Activated CD4-positive, CD25-positive, alpha-beta regulatory T cell treated with anti-CD3 and anti-CD28 coated beads, Interleukin-2, amount 50 U/mL, for 24 hours (primary cell): ENCODE measurements around the gene DOCK9.

Experiments used
- ATAC-seq, 2 donors: fragments of 150-1000 bp; cut with Tn5 transposase; one replicate each; pipeline ENCODE4 v1.10.0; 2021; ENCODE audit warnings: mild to moderate bottlenecking in 1 of 2, moderate library complexity in 1 of 2

Gene DOCK9

DNA sequence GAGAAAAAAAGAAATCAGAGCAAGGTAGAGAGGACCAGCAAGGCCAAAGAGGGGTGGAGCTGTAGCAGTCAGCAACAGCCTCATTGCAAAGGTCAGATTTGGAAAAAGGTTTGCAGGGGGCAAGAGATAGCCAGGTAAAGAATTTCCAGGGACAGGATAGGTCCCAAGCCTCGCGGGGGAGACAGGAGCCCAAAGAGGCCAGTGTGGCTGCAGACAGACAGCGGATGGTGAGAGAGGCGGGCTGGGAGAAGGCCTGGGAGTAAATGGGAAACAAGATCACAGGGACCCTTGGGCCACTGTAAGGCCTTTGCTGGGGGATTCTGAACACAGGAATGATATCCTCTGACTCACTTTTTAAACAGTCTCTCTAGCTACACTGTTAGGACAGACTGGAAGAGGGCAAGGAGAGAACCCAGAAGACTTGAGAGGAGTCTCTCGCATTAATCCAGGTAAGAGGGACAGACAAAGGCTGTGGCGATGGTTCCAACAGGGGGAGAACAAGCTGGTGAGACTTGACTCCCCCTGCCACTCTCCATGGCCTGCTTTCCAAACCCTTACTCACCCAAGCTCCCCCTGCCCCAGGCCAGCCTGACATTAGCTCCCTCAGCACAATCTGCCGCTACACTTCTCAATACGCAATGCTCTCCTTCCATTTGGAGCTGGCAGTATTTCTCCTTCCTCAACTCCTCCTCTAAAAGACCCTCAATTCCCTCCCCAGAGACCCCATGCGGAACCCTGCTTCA lies 31.8 kb downstream of the DOCK9 start:
- no peak for ATAC-seq

DNA sequence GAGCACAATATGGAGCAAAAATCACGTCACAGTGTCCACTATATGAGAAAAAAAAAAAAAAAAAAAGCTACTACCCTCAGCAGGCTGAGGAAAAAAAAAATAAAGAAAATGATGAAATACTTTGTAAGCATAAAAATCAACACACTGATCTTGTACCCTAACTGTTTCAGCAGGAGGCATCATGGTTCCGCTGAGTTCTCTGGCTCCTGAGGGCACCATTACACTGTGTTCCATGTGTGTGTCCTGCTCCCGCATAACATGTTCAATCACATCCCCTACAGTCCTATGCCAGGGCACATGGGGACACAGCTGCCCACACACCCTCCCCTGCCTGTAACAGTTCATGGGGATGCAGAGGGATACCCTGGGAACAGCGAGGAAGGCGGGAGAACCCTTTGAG lies 33.5 kb downstream of the DOCK9 start:
- no peak for ATAC-seq

DNA sequence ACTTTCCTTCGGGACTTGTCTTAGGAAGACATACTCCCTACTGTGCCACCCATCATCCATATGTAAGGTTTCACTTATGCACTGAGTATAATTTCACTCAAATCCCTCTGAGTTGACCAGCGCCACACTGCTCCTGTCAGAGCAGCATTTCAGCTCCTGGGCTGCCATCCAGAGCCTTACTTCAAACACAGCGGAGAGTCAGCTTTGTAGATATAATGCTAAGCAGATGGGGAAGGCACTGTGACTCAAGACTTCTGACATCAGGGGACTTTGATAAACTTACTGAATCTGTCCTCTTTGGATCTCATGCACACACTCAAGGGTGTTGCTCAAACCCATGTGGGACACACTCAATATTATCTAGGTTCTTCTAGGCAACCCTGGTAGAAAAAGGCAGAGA lies 34.9 kb downstream of the DOCK9 start:
- no peak for ATAC-seq

DNA sequence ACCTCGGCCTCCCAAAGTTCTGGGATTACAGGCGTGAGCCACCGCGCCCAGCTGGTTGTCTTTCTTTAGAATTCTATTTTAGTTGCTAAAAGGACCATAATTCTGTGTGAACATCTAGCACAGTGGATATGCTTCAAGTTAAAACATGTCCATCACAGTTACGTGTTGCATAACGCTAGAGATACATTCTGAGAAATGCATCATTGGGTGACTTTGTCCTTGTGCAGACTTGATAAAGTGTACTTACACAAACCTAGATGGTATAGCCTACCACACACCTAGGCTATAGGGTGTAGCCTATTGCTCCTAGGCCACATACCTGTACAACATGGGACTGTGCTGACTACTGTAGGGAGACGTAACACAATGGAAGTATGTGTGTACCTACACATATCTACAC lies 35.4 kb downstream of the DOCK9 start:
- ATAC-seq, result no peak

DNA sequence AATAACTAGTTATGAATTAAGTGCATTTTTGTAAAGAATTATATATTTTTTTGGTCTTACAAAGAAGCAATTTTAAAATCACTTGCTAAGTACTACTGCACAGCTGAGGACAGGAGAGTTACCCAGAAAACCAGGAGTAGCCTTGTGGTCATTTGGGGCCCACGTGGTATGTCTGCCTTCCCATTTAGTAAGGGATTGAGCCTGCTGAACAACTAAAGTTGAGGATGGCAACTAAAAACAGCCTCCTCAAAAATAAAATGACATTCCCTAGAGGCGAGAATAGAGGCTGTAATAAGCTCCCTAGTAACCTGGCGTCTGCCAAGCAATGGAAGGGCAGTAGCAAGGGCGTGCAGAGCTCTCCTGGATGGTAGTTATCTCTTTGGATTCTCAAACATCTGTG lies 36.3 kb downstream of the DOCK9 start:
- no peak for ATAC-seq

DNA sequence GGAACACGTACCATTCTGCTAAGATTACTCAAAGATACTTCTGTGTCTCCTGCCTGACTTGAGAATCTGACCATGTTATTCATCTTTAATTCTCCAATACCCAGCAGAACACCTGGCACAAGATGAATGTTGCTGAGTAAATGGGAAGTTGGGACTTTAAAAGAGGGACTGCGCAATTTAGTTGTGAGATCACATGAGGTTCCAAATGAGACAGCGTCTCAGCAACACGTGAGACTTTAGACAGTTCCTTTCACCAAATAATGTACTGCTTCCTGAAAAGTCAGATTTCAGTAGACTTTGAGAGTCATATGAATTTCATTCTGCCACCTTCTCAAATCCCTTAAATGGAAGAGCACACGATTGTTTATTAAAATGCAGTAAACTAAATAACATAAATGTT lies 36.7 kb downstream of the DOCK9 start:
- no peak for ATAC-seq

GRCh38 chr13:98940325-98941001 lies 37.4 kb downstream of the DOCK9 start:
- no peak for ATAC-seq

- ATAC-seq, result no peak
Observed at GRCh38 chr13:98939660-98940191, 38.1 kb downstream of the DOCK9 start.

- no peak for ATAC-seq
Observed at GRCh38 chr13:98938801-98939200, 39.1 kb downstream of the DOCK9 start.

DNA sequence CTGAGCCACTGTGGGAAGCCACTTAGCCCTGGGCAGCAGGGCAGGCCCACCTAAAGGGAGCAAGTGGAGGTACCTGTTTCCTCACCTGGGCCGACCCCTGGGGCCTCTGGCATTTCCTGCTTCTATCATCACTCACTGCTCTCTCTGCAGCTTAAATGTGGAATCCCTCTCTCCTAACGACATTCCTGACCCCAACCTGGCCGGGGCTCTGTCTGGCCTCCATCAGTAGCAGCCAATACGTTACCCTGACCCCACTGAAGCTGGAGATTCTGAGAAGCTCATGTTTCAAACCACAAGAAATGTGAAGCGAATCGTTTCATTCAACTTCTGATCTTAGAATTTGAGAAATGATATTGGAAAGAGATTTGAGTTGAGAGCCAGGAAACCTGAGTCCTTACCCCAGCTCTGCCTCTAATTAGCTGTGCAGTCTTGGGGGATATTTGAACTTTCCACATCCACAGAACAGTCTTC lies 39.9 kb downstream of the DOCK9 start:
- ATAC-seq, result no peak

DNA sequence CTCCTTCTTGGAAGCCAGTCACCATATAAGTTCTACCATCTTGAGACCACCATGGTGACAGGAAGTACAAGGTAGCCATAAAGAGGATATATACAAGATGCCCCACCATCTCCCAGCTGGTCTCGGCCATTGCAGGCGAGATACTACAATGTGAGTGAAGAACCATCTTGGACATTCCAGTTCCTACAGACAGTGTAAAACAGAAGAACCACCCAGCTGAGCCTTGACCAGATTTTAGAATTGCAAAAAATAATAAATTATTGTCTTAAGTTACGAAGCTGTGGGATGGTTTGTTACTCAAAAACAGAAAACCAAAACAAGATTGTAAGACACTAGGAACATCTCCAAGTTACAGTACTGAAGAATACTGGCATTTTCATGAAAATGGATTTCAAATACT lies 43.6 kb downstream of the DOCK9 start:
- no peak for ATAC-seq

- ATAC-seq, result no peak
Observed at GRCh38 chr13:98930151-98930591, 47.7 kb downstream of the DOCK9 start.

DNA sequence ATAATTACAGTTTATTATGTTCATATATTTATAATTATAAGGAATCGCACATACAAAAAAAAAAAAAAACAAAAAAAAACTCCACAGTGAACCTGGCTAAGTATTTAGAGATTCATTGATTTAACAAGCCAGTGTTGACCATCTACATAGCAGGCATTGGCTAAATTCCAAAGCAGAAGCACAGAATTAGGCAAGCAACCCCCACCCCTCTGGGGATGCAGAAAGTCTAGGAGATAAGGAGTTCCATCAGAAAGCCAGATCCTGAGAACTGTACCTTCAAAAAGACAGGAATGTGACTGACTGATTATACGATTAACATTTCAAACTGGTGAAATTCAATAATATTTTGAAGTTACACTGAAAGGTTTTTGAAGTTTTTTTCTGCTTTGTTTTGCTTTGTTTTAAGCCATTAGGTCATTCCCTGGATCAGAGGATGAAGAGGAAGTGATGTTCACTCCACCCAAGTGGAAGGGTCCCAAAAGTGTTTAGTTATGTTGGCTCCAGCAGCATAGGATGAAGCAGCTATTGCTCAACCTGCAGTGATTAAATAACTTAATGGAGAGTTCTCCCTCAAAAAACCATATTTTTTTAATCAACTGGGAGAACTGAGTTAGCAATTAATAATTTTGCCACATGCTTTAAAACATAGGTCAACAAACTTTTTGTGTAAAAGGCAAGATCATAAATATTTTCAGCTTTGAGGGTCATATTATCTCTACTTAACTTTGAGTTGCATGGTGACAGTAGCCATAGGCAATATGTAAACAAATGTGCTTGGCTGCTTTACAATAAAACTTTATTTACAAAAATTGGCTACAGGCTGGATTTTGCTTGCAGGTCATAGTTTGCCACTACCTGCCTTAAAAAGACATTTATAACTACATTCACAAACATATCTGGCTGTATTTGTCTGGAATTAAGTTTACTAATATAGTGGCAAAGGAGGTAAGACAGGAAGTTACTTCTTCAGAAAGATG lies 49.6 kb downstream of the DOCK9 start:
- ATAC-seq, result no peak

DNA sequence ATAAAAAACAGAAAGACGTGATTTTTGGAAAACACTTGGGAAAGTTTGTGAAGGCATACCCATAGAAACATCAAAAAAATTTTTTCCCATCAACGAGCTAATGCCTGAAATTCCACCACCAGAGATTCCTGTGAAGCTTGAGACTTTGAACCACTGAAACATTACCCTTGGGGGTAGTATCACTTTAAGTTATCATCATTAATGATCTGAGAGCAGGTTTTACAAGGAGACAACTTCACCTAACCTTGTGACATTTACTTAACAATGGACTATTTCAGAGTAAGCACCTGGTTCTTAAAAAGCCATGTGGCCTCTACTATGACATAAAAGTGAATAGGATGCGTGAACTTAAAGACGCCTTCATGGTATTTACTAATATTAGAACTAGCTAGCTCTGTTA lies 51.9 kb downstream of the DOCK9 start:
- ATAC-seq, result no peak

DNA sequence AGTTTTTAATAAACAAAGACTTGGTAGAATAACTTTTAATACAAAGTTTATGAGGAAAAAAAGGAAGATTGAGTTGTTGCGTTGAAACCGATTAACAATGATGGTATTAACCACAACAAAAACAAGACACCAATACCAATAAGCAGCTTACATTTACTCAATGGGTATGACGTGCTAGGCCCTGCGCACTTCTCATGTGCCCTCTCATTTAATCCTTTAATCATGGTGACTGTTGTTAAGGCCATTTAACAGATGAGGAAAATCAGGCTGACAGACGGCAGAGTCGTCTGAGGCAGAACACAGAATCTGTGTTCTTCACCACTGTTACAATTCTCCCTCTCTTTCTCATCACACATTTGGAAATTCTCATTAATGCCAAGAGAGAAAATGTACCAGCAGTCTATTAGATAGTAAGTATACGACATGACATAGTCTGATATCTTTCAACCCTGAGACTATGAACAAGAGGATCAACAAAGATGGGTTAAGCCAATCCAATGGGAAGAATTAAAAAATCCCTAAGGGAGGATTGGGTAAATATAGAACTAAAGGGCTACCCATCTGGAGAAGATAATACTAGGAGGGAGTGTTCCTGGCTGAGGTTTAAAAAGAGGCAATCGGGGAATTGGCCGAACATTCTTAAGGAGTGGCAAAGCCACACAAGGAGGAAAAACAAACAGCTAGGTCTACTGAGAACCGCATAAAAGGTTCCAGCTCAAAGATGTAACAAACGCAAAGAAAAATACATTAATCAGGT lies 54.0 kb downstream of the DOCK9 start:
- no peak for ATAC-seq

DNA sequence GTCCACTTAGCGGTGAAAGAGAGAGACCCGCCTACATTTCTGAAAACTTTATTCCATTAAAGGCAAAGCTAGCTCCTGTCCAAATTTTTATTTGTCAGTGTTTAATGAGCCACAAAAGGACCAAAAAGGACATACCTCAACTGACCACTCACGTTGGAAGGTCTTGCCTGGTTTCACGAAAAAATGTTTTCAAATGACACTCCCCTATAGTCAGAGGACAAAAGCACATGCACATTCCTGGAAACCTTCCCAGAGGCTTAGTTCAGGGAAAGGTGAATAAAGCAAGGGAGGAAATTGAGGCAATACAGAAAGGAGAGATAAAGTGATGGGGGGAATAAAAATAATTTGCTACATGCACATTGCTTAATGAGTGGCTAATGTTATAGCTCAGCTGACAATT lies 55.6 kb downstream of the DOCK9 start:
- no peak for ATAC-seq

- ATAC-seq, result no peak
Observed at GRCh38 chr13:98921786-98922185, 56.1 kb downstream of the DOCK9 start.

DNA sequence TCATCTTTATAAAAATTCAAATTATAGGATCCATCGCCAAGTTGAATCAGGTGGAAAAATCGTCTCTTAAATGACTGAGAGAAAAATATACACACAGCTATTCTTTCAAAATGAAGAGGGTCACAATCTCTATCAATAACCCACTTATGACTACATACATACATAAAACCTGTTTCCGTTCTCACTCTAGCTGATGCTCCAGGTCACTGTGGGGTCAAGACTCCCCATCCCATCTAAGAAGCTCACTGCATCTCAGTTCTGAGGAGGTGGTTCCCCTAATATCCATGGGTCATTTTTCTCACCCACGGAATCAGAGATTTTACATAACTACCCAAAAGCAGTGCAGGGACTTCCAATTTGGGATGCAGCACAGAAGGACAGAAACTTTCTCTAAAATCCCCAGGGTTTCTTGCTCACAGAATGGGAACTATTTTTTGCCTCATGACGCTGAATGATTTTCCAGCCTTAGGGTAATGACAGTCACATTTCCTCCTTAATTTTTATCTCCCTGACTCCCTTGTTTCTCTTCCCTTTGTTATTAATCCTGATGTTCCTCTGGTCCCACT lies 56.8 kb downstream of the DOCK9 start:
- no peak for ATAC-seq

DNA sequence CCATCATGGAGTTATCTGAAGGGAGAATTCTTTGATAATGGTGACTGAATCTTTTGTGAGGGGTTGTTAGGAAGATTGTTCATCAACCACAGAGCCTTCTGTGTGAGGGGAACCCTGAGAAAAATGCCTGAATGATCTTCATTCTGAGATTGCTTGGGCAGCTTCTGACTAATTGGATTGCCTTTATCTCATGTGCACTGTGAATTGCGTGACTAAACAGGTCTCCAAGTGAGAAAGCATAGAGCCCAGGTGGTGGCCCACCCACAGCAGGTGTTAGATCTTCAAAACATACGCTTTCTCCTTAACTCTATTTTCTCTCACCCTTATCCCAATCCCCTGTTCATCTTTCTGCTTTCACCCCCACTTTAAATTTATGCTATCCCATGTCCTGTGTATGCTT lies 58.3 kb downstream of the DOCK9 start:
- peak; percentile 85 to 86 for ATAC-seq

DNA sequence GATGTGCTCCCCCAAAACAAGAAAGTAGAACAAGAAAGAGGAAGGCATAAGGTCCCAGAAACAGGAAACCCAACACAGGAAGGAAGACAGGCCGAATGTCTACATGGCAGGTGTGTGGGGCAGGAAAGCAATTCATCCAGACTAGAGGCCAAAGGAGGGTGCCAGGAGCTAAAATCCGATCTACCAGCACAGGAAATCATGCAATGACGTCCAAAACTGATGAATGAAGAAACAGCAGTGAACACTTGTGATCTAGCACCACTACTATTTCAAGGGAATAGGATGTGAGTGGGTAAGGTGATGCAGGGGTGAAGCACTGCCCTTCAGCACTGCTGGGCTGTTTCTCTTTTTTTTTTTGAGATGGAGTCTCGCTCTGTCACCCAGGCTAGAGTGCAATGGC lies 59.1 kb downstream of the DOCK9 start:
- no peak for ATAC-seq

- no peak for ATAC-seq
Observed at GRCh38 chr13:98917116-98917515, 60.7 kb downstream of the DOCK9 start.

DNA sequence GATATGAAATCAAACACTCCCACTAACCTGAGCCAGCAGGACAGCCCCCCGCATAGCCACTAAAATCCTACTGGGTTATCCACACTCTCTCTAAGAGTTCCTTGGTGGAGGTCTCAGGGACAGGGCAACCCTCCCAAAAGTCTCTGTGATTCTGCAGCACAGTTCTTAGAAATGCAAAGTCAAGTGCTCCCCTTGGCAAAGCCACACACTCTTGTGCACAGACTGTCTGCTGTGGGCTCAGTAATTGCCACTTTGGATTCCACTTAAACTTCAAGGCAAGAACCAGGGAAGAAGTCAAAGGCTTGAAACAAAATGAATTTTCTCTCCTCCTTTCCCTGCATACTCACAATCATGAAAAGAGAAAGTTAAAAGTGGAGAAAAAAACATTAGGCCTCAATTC lies 61.5 kb downstream of the DOCK9 start:
- ATAC-seq, result no peak
